OCI-LY3 (cell line): ENCODE data around the gene HID1.

ENCODE experiments used
- EZH2phosphoT487 ChIP-seq: fragments of 200-600 bp; shearing (Covaris generic); IDR thresholded peaks from 2 replicates; pipeline ENCODE4 v1.6.1; 2018; ENCODE audit warnings: antibody characterized with exemption, mixed run types, low read depth
- TF ChIP-seq, protein P1 (sequence below): fragments of 200-600, 300-600 bp; sonication (generic); IDR thresholded peaks from 2 replicates; pipeline ENCODE4 v1.5.1; 2014; ENCODE audit warnings: antibody characterized with exemption, low read length, low read depth

DNA sequence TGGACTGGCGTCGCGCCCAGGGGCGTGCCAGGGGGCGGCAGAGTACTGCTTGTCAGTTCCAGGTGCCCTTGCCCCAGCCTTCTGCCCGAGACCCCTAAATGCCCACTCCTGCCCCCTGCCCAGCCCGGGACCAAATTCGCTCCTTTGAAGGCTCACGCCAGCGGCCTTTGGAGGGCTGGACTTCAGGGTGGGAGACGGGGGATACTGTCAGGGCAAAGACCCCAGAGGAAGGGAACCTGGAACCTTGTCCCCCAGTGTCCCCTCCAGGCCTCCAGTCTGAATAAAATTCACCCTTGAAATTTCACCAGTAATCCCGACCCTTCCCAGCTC is 36.1 kb downstream of the HID1 start:
- TF ChIP-seq, protein P1, sequence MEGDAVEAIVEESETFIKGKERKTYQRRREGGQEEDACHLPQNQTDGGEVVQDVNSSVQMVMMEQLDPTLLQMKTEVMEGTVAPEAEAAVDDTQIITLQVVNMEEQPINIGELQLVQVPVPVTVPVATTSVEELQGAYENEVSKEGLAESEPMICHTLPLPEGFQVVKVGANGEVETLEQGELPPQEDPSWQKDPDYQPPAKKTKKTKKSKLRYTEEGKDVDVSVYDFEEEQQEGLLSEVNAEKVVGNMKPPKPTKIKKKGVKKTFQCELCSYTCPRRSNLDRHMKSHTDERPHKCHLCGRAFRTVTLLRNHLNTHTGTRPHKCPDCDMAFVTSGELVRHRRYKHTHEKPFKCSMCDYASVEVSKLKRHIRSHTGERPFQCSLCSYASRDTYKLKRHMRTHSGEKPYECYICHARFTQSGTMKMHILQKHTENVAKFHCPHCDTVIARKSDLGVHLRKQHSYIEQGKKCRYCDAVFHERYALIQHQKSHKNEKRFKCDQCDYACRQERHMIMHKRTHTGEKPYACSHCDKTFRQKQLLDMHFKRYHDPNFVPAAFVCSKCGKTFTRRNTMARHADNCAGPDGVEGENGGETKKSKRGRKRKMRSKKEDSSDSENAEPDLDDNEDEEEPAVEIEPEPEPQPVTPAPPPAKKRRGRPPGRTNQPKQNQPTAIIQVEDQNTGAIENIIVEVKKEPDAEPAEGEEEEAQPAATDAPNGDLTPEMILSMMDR, result no peak
- no peak for TF ChIP-seq EZH2phosphoT487
